Uterus (tissue), 4 donors: ENCODE measurements around the gene GATA2. TPM values are rescaled to one million over a fixed set of nuclear protein-coding genes. Genes with fewer than 3 reads are reported as not detected.

Experiments used
- DNase-seq, 2 donors: peaks; one replicate each; pipeline ENCODE4 v3.0.0-alpha.2; 2019 to 2020
- H3K27ac ChIP-seq, 2 donors: fragments of 200-600 bp; sonication (generic); 1 replicate in 1 of 2; 2 replicates in 1 of 2; pipeline ENCODE4 v1.5.1; 2016 to 2018
- H3K27me3 ChIP-seq, 2 donors: fragments of 200-600 bp; sonication (generic); one replicate each; pipeline ENCODE4 v1.5.1; 2018 to 2019; ENCODE audit warnings: control low read depth in 1 of 2
- H3K36me3 ChIP-seq, 2 donors: fragments of 200-600 bp; sonication (generic); one replicate each; pipeline ENCODE4 v1.5.1; 2019; ENCODE audit warnings: control low read depth in 1 of 2
- H3K4me1 ChIP-seq, 2 donors: fragments of 200-600 bp; sonication (generic); one replicate each; pipeline ENCODE4 v1.5.1; 2018 to 2019; ENCODE audit warnings: control low read depth in 1 of 2
- H3K4me3 ChIP-seq, 2 donors: fragments of 200-600 bp; sonication (generic); 1 replicate in 1 of 2; 2 replicates in 1 of 2; pipeline ENCODE4 v1.5.1; 2018 to 2019; ENCODE audit warnings: mild to moderate bottlenecking in 1 of 2
- H3K9me3 ChIP-seq, 2 donors: fragments of 200-600 bp; sonication (generic); one replicate each; pipeline ENCODE4 v1.5.1; 2019; ENCODE audit warnings: control low read depth in 1 of 2
- POLR2A ChIP-seq, 2 donors: fragments of 450-650 bp; IDR thresholded peaks; one replicate each; pipeline ENCODE4 v1.6.1; 2016; ENCODE audit warnings: antibody characterized with exemption in 2 of 2, mild to moderate bottlenecking in 1 of 2, moderate library complexity in 1 of 2
- intact Hi-C: fragments of 100-400 bp; cut with DNase I; formaldehyde crosslinking; loops from one replicate; pipeline ENCODE4 v1.15.1; 2023; ENCODE audit warnings: low total_unique reads
- total RNA-seq, 4 donors: library from RNA; depleted of rRNA in 3 of 4; stranded (reverse); fragments of >200 nt in 3 of 4; gene quantifications; one replicate each; pipeline versions ENCODE4 v1.1.0 to v1.2.4, GENCODE V29; 2014 to 2023
- TF ChIP-seq, protein P1 (sequence below), 4 experiments: fragments of 200-600 bp in 2 of 4; fragments of 450-650 bp in 2 of 4; sonication (generic) in 2 of 4; IDR thresholded peaks; one replicate each; pipeline ENCODE4 v1.5.1; 2016 to 2019; ENCODE audit warnings: antibody characterized with exemption in 4 of 4, mild to moderate bottlenecking in 2 of 4, moderate library complexity in 1 of 4
- donor health status: DM: yes; HTN: yes; CAD: no.

The GATA2 gene
- total RNA-seq, 4 donors from 2014 or later, result 30.9 to 171 (median 52.5) TPM

DNA sequence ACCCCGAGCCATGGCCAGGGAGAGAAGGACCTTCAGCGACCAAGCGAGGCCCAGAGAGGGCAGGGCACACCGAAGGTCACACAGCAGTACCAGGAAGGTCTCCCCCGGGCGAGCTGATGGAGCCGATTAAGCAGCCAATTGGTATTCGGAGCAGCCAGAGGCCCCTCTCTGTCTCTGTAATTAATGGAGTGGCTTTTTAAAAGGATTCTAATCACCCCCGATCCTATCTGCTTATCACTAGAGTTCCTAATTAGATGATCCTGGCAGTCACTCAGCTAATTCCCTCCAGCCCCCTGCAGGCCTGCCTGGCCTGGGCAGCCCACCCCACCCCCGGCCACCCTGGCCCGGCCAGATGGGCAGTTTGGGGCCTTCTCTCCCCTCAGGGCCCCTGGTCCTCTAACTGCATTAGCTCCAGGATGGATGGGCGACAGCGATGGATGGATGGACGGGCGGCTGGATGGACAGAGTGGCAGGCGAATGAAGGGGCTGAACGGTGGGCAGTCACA is 24.7 kb downstream of the GATA2 start:
- Histone ChIP-seq H3K27me3 (no peaks in the 10 kb centered on the region), H3K4me1 (no peaks in the 10 kb centered on the region), H3K27ac (no peak overlapping the region), H3K4me3 (no peak overlapping the region), H3K36me3 (no peaks in the 10 kb centered on the region), H3K9me3 (no peaks in the 10 kb centered on the region)
- no peak for DNase-seq
- intact Hi-C loops, result no loop called here
- no peak for TF ChIP-seq POLR2A (IDR thresholded peaks at IDR 0.05)
- TF ChIP-seq, protein P1, sequence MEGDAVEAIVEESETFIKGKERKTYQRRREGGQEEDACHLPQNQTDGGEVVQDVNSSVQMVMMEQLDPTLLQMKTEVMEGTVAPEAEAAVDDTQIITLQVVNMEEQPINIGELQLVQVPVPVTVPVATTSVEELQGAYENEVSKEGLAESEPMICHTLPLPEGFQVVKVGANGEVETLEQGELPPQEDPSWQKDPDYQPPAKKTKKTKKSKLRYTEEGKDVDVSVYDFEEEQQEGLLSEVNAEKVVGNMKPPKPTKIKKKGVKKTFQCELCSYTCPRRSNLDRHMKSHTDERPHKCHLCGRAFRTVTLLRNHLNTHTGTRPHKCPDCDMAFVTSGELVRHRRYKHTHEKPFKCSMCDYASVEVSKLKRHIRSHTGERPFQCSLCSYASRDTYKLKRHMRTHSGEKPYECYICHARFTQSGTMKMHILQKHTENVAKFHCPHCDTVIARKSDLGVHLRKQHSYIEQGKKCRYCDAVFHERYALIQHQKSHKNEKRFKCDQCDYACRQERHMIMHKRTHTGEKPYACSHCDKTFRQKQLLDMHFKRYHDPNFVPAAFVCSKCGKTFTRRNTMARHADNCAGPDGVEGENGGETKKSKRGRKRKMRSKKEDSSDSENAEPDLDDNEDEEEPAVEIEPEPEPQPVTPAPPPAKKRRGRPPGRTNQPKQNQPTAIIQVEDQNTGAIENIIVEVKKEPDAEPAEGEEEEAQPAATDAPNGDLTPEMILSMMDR (IDR thresholded peaks at IDR 0.05), result no peak

DNA sequence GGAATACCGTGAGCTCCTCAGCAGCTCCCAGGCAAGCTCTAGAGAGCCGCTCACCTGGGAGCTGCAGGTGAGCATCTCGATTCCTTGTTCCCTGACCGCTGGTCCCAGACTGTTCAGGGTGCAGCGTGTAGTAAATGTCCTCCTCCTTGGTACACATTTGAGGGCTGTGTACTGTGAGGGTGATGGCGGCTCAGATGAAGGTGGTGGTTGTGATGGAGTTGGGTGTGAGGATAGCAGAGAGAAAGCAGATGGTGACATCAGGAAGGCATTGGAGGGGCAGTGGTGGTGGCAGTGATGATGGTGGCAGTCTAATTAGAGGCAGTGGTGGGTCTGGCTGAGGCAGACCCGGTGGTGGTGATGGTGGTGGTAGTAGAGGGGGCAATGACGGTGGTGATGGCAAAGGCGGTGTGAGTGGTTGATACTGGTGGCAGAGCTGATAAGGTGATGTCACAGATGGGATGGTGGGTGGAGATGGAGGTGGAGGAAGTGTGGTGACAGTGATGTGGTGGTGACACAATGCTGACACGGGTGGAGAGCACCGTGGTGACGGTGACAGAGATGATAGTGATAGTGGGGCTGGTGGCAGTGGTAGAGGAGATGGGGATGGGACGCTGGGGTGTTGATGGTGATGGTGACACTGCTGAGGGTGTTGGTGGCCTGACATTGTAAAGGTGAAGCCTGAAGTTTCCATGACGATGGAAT is 26.0 kb downstream of the GATA2 start, which contains the start of gene DNAJB8:
DNAJB8 (minus strand) TSS at position 51 of the 702 bp plus-strand sequence. CDS start 3,645 bp downstream, outside the sequence.
- no peaks in the 10 kb centered on the region for H3K9me3 ChIP-seq
- intact Hi-C loops, result no loop called here
- no peaks in the 10 kb centered on the region for H3K27me3 ChIP-seq
- H3K4me3 ChIP-seq, result no peak within 1 kb of the TSS
- no peaks in the 10 kb centered on the region for H3K36me3 ChIP-seq
- TF ChIP-seq POLR2A (IDR thresholded peaks at IDR 0.05), result no peak
- TF ChIP-seq, protein P1 (IDR thresholded peaks at IDR 0.05), result no peak
- DNase-seq, result no peak
- H3K4me1 ChIP-seq, result no peaks in the 10 kb centered on the region
- H3K27ac ChIP-seq, result no peak within 1 kb of the TSS

DNA sequence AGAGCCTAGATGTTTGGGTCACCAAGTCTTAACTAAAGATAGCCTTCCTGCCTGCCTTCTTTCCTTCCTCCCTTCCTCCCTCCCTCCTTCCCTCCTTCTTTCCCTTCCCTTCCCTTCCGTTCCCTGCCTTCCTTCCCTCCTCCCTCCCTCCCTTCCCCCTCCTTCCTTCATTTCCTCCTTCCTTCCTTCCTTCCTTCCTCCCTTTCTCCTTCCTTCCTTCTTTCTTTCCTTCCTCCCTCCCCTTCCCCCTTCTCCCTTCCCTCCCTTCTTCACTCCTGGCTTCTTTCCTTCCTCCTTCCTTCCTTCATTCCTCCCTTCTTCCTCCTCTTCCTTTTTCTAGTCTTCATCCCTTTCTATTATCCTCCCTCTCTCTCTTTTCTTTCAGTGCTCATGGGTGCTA is 28.3 kb downstream of the GATA2 start:
- Histone ChIP-seq H3K4me3 (no peak overlapping the region), H3K36me3 (no peaks in the 10 kb centered on the region), H3K9me3 (no peaks in the 10 kb centered on the region), H3K4me1 (no peaks in the 10 kb centered on the region), H3K27me3 (no peaks in the 10 kb centered on the region), H3K27ac (no peak overlapping the region)
- intact Hi-C loops, result no loop called here
- TF ChIP-seq, protein P1 (IDR thresholded peaks at IDR 0.05), result no peak
- no peak for TF ChIP-seq POLR2A (IDR thresholded peaks at IDR 0.05)
- no peak for DNase-seq

DNA sequence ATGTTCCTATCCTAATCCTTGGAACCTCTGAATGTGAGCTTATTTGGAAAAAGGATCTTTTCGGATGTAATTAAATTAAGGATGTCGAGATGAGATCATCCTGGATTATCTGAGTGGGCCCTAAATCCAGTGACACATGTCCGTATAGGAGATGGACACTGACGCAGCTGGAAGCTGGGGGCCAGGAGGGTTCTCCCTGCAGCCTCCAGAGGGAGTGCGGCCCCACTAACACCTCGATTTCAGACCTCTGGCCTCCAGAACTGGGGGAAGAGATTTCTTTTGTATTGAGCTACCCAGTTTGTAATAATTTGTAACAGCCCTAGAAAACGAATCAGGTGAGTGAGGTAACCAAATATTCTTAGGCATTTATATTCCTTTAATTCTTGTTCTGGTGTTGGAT is 28.8 kb downstream of the GATA2 start:
- intact Hi-C loops, result no loop called here
- Histone ChIP-seq H3K27ac (no peak overlapping the region), H3K27me3 (no peaks in the 10 kb centered on the region), H3K4me1 (no peaks in the 10 kb centered on the region), H3K4me3 (no peak overlapping the region), H3K9me3 (no peaks in the 10 kb centered on the region), H3K36me3 (no peaks in the 10 kb centered on the region)
- no peak for DNase-seq
- TF ChIP-seq POLR2A (IDR thresholded peaks at IDR 0.05), result no peak
- TF ChIP-seq, protein P1 (IDR thresholded peaks at IDR 0.05), result peak in 1 of 4 experiments; percentile 32

GRCh38 chr3:128463771-128464170 is 29.2 kb downstream of the GATA2 start:
- Histone ChIP-seq H3K4me3 (no peak overlapping the region), H3K27me3 (no peaks in the 10 kb centered on the region), H3K9me3 (no peaks in the 10 kb centered on the region), H3K36me3 (no peaks in the 10 kb centered on the region), H3K27ac (no peak overlapping the region), H3K4me1 (no peaks in the 10 kb centered on the region)
- no peak for DNase-seq
- intact Hi-C loops, result no loop called here
- TF ChIP-seq POLR2A (IDR thresholded peaks at IDR 0.05), result no peak
- TF ChIP-seq, protein P1 (IDR thresholded peaks at IDR 0.05), result no peak
